ENCODE data around the gene GBA3.

GBA3 gene

DNA sequence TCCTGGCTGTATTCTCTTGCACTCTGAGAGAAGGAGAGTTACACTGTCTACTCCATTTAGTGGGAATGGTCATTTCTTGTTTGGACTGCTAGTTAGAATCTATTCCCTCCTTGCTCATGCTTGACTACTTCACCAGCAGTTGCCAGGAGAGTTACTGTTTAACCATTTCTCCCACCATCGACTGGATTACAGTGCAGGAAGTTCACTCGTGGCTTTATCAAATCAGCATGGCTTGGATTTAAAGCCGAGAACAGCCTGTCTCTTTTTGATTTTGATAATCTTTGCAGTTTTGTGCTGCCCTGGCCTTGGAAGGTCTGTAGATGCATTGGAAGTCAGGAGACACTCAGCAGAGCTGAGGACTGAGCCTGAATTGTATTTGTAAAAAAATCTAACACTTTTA is 3.2 kb downstream of the GBA3 start:
- DNase-seq: no peak

DNA sequence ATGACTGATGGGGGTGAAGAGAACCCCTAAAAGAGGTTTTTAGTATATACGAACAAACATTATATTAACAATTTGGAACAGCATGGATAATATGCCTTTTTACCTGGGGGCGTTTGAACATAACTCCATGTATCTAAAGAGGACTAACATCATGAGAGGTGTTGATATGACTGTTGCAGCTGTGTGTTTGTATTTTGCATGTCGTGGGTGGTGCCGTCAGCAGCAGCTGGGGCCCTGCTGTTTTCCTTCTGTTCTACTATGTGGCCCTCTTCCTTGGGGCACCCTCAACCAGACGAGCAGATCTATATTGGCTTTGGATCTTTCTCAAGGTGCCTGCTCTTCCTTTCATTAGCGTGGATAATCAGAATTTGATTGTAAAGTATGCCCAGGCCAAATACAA is 11.2 kb downstream of the GBA3 start:
- no peak for DNase-seq

- DNase-seq: no peak
These were observed 14.7 kb downstream of the GBA3 start for GRCh38 chr4:22707390-22707789.

DNA sequence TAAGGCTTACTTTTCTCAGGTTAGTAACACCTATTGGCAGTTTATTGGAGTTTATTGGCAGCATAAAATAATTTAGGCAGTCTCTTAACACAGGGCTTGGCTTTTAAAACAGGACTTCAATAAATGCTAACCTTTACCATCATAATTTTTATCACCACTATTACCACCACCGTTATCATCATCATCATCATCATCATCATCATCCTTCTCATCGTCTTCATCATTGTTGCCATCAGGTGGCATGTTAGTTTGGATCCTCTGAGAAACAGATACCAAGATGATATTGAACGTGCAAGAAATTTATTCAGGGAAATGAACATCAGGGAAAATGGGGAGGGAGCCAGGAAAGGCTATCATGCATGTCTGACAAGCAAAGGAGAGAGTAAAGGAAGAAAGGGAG is 16.2 kb downstream of the GBA3 start:
- no peak for DNase-seq

- no peak for DNase-seq
These were observed 19.4 kb downstream of the GBA3 start for GRCh38 chr4:22712105-22712504.

GRCh38 chr4:22712529-22712928 is 19.8 kb downstream of the GBA3 start:
- no peak for DNase-seq

DNA sequence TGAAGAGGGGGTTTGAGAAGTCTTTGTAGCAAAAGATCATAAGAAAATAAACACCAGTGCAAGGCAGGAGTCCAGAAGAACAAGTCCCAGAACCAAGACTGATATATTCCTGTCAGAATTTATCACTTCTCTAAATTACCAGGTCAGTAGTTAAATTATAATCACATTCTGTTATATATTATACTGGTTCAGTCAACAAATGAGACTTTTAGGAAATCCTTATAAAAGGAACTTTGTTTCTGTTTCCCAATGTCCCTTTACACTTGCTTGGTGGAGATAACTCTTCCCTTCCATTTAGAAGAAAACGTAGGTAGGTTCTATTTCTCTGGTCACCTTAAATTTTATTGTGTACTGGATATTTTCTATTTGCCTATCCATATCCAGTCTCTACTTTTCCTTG is 21.1 kb downstream of the GBA3 start:
- DNase-seq: no peak

GRCh38 chr4:22719218-22719617 is 26.5 kb downstream of the GBA3 start:
- DNase-seq: no peak

- no peak for DNase-seq
These were observed 27.4 kb downstream of the GBA3 start for GRCh38 chr4:22720091-22720490.

- no peak for DNase-seq
These were observed 28.5 kb downstream of the GBA3 start for GRCh38 chr4:22721204-22721603.

GRCh38 chr4:22730021-22730420 is 37.3 kb downstream of the GBA3 start:
- DNase-seq: no peak

DNA sequence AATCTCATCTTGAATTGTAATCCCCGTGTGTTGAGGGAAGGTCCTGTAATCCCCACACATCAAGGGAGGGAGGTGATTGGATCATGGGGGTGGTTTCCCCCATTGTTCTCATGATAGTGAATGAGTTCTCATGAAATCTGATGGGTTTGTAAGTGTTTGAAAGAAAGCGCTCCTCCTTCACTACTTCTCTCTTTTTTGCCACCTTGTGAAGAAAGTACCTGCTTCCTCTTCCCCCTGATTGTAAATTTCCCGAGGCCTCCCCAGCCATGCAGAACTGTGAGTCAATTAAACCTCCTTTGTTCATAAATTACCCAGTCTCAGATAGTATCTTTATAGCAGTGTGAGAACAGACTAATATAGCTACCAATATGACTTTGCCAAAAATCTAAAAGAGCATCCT is 41.1 kb downstream of the GBA3 start:
- no peak for DNase-seq

DNA sequence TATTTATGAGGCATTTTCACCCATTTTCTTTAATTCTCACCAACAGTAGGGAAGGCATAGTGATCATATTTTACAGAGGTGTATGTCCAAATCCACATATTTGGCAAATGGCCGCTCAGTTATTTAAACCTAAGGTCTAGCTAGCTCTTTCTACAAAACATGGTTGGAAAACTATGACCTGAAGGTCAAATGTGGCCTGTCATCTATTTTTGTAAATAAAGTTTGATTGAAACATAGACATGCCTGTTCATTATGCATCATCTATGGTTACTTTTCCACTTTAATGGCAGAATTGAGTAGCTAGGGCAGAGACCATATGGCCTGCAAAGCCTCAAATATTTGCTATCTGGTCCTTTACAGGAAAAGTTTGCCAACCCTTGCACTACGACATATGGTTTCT is 44.2 kb downstream of the GBA3 start:
- DNase-seq: no peak

GRCh38 chr4:22739968-22740367 is 47.2 kb downstream of the GBA3 start:
- DNase-seq: no peak

- no peak for DNase-seq
These were observed 49.0 kb downstream of the GBA3 start for GRCh38 chr4:22741744-22742143.

- no peak for DNase-seq
These were observed 50.6 kb downstream of the GBA3 start for GRCh38 chr4:22743290-22743689.

- no peak for DNase-seq
These were observed 51.8 kb downstream of the GBA3 start for GRCh38 chr4:22744478-22745062.

GRCh38 chr4:22745234-22745633 is 52.5 kb downstream of the GBA3 start:
- DNase-seq: no peak

- no peak for DNase-seq
These were observed 61.4 kb downstream of the GBA3 start for GRCh38 chr4:22754116-22754515.

DNA sequence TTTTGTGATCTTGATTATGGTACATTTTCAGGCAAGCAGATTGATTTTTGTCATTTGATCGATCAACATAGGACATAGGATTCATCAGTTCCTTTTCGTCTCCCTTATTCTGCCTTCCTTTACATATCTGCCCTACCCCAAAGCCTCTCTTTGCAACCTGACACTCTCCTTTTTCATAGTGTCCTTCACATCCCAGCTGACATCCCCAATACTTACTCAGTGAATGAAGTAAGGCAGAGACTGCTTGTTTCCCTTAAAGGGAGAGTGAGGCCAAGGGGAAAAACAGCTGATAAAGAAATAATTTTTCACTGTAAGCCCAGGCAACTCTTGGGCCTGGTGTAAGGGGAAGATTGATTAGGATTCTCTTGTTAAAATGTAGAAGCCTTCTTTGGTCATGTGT is 69.8 kb downstream of the GBA3 start:
- DNase-seq: no peak

- no peak for DNase-seq
These were observed 71.4 kb downstream of the GBA3 start for GRCh38 chr4:22764183-22764582.

DNA sequence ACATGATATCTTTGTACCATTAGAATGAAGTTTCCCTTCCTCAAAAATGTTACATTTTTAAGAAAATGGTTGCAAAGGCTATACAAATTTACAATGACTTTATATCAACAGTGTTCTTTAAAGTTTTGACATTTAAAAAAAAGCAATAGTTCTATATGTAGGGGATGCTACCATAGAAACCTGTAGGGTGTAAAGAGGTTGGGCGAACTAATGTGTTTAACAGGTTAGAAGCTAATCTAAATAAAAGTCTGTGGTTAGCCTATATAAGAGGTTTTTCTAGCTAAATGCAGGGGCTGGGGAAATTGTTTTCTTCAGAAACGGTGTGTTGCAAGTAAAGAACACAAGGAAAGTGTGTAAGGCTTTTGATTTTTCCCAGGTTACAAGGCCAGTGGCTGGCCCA is 73.3 kb downstream of the GBA3 start:
- no peak for DNase-seq

- no peak for DNase-seq
These were observed 85.9 kb downstream of the GBA3 start for GRCh38 chr4:22778547-22779163.

DNA sequence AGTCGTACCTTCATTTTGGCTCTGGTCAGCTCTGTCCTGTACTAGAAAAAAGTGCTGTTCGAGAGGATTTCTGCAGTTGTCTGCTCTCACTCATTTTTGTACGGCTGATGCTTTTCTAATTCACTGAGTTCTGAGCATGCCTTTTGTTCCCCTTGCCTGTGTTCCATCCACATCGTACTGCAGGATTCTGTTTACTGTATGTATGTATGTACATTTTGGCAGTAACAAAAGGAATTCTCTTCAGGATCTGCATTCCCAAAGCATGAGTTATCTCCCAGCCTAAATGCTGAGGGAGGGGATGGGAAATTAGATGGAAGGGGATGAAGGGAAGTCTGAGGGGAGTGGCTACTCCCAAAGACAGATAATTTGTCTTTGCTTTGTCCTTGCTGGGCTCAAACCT is 87.6 kb downstream of the GBA3 start:
- DNase-seq: no peak

- no peak for DNase-seq
These were observed 88.1 kb downstream of the GBA3 start for GRCh38 chr4:22780797-22781196.
